Vagina (tissue), 2 donors: Measurements from ENCODE around the gene SDF2L1. TPM values are rescaled to one million over a fixed set of nuclear protein-coding genes. Genes with fewer than 3 reads are reported as not detected.

Experiments used
- DNase-seq, 2 donors: peaks; one replicate each; pipeline ENCODE4 v3.0.0-alpha.2; 2017; ENCODE audit errors: extremely low spot score in 2 of 2
- H3K27ac ChIP-seq: fragments of 200-600 bp; sonication (generic); one replicate; pipeline ENCODE4 v1.5.1; 2019
- H3K27me3 ChIP-seq: fragments of 200-600 bp; sonication (generic); one replicate; pipeline ENCODE4 v1.5.1; 2019
- H3K36me3 ChIP-seq, 2 donors: fragments of 200-600 bp; sonication (generic); one replicate each; pipeline ENCODE4 v1.5.1; 2017 to 2019
- H3K4me1 ChIP-seq: fragments of 200-600 bp; sonication (generic); one replicate; pipeline ENCODE4 v1.5.1; 2019
- H3K4me3 ChIP-seq, 2 donors: fragments of 200-600 bp; sonication (generic); 1 replicate in 1 of 2; 2 replicates in 1 of 2; pipeline ENCODE4 v1.5.1; 2016 to 2019
- H3K9me3 ChIP-seq: fragments of 200-600 bp; sonication (generic); one replicate; pipeline ENCODE4 v1.5.1; 2019
- CTCF ChIP-seq, 3 experiments: fragments of 450-650 bp in 2 of 3; fragments of 200-600 bp in 1 of 3; sonication (generic) in 1 of 3; IDR thresholded peaks; one replicate each; pipeline ENCODE4 v1.5.1; 2017 to 2019; ENCODE audit warnings: antibody characterized with exemption in 3 of 3, mild to moderate bottlenecking in 2 of 3, moderate library complexity in 2 of 3
- POLR2A ChIP-seq, 2 donors: fragments of 450-650 bp; IDR thresholded peaks; one replicate each; pipeline ENCODE4 v1.6.1; 2017; ENCODE audit warnings: antibody characterized with exemption in 2 of 2, mild to moderate bottlenecking in 2 of 2, moderate library complexity in 2 of 2
- POLR2AphosphoS5 ChIP-seq, 2 donors: sonication (generic); formaldehyde crosslinking; IDR thresholded peaks; one replicate each; pipeline ENCODE4 v1.9.0; 2017; ENCODE audit warnings: antibody characterized with exemption in 2 of 2, mild to moderate bottlenecking in 2 of 2, low read depth in 1 of 2; ENCODE audit not compliant: insufficient read depth in 1 of 2
- intact Hi-C: fragments of 100-400 bp; cut with DNase I; formaldehyde crosslinking; loops from one replicate; pipeline ENCODE4 v1.15.1; 2023
- total RNA-seq: library from RNA; depleted of rRNA; stranded (reverse); fragments of >200 nt; gene quantifications from one replicate; pipeline ENCODE4 v1.2.3, GENCODE V29; 2016

Gene SDF2L1
- total RNA-seq, 1 donor from 2014 or later, result 33.9 TPM

GRCh38 chr22:21628386-21629254, 13.5 kb upstream of the SDF2L1 start:
- DNase-seq, result no peak
- Histone ChIP-seq H3K27ac (peak overlapping the region; percentile 65), H3K4me3 (peak overlapping the region; percentile 90 to 92), H3K9me3 (no peaks in the 10 kb centered on the region), H3K4me1 (peaks cover 43% of the 10 kb centered on the region), H3K36me3 (peaks cover 0 to 4% of the 10 kb centered on the region in 2 donors), H3K27me3 (no peaks in the 10 kb centered on the region)
- TF ChIP-seq POLR2A (IDR thresholded peaks at IDR 0.05) (no peak), CTCF (IDR thresholded peaks at IDR 0.05) (no peak), POLR2AphosphoS5 (IDR thresholded peaks at IDR 0.05; ENCODE audit: insufficient read depth in 1 of 2, low read depth in 1 of 2) (no peak)
- intact Hi-C loops, result no loop called here

GRCh38 chr22:21629255-21630149, 12.6 kb upstream of the SDF2L1 start, which contains the start of gene YDJC:
Gene YDJC, minus strand, starts transcription at chr22:21630022. Its CDS starts 8 bp downstream, at chr22:21630014.
- H3K27ac ChIP-seq, result peak within 1 kb of the TSS; percentile 65
- TF ChIP-seq CTCF (IDR thresholded peaks at IDR 0.05) (peak in 1 of 3 experiments; percentile 85), POLR2AphosphoS5 (IDR thresholded peaks at IDR 0.05; ENCODE audit: insufficient read depth in 1 of 2, low read depth in 1 of 2) (peak; percentile 25 to 71), POLR2A (IDR thresholded peaks at IDR 0.05) (peak in 1 of 2 donors; percentile 65)
- H3K4me1 ChIP-seq, result peaks cover 35% of the 10 kb centered on the region
- H3K27me3 ChIP-seq, result no peaks in the 10 kb centered on the region
- DNase-seq, result no peak
- intact Hi-C loops, result no loop called here
- H3K36me3 ChIP-seq, result peaks cover 0 to 4% of the 10 kb centered on the region in 2 donors
- no peaks in the 10 kb centered on the region for H3K9me3 ChIP-seq
- peak within 1 kb of the TSS; percentile 90 to 92 for H3K4me3 ChIP-seq

- Histone ChIP-seq H3K4me3 (no peak overlapping the region), H3K4me1 (peaks cover 27% of the 10 kb centered on the region), H3K36me3 (peaks cover 0 to 4% of the 10 kb centered on the region in 2 donors), H3K27me3 (no peaks in the 10 kb centered on the region), H3K27ac (no peak overlapping the region), H3K9me3 (no peaks in the 10 kb centered on the region)
- intact Hi-C loops, result no loop called here
- TF ChIP-seq POLR2A (IDR thresholded peaks at IDR 0.05), result no peak
- TF ChIP-seq POLR2AphosphoS5 (IDR thresholded peaks at IDR 0.05; ENCODE audit: insufficient read depth in 1 of 2, low read depth in 1 of 2), result no peak
- no peak for TF ChIP-seq CTCF (IDR thresholded peaks at IDR 0.05)
- DNase-seq, result no peak
Measured at GRCh38 chr22:21631025-21631424, 11.1 kb upstream of the SDF2L1 start.

GRCh38 chr22:21632237-21632895, 9.7 kb upstream of the SDF2L1 start, which contains the start of gene CCDC116:
Gene CCDC116, plus strand, starts transcription at chr22:21632760. Its CDS starts 422 bp downstream, at chr22:21633182.
- DNase-seq, result no peak
- intact Hi-C loops, result no loop called here
- Histone ChIP-seq H3K4me1 (peaks cover 14% of the 10 kb centered on the region), H3K36me3 (peaks cover 0 to 4% of the 10 kb centered on the region in 2 donors), H3K27me3 (no peaks in the 10 kb centered on the region), H3K27ac (no peak within 1 kb of the TSS), H3K9me3 (no peaks in the 10 kb centered on the region), H3K4me3 (no peak within 1 kb of the TSS)
- TF ChIP-seq POLR2A (IDR thresholded peaks at IDR 0.05), result no peak
- no peak for TF ChIP-seq POLR2AphosphoS5 (IDR thresholded peaks at IDR 0.05; ENCODE audit: insufficient read depth in 1 of 2, low read depth in 1 of 2)
- TF ChIP-seq CTCF (IDR thresholded peaks at IDR 0.05), result no peak
